GM12878 (cell line): ENCODE results near the gene C19orf67. TPM values are rescaled to one million over a fixed set of nuclear protein-coding genes. Genes with fewer than 3 reads are reported as not detected.

ENCODE experiments used
- ATAC-seq: fragments of 200-7000 bp; cut with Tn5 transposase; 3 replicates; pipeline ENCODE4 v1.9.1; 2020; ENCODE audit warnings: mild to moderate bottlenecking, moderate library complexity
- BruUV-seq: library from RNA; stranded (reverse); fragments of 400-500 nt; replicated peaks from 2 replicates; lab custom pipeline; 2021; lab: Mats Ljungman, UMichigan
- CTCF ChIA-PET: fragments of 300-600 bp; sonication (Branson Sonifier 250); formaldehyde crosslinking; extraction: SDS; loops from one replicate; lab custom pipeline; 2021; ENCODE audit warnings: inconsistent platforms; lab: Yijun Ruan, JAX
- POLR2A ChIA-PET: fragments of 350-600 bp; formaldehyde crosslinking; extraction: SDS; loops from one replicate; lab custom pipeline; 2021; ENCODE audit warnings: inconsistent platforms; lab: Charles Lee
- RAD21 ChIA-PET: fragments of 300-600 bp; sonication (Branson Sonifier 250); formaldehyde crosslinking; loops from one replicate; lab custom pipeline; 2023; ENCODE audit warnings: antibody characterized with exemption; ENCODE audit not compliant: unreplicated experiment; lab: Charles Lee
- SMC1A ChIA-PET: fragments of 300-600 bp; sonication (Branson Sonifier 250); formaldehyde crosslinking; loops from one replicate; lab custom pipeline; 2023; ENCODE audit not compliant: unreplicated experiment, uncharacterized antibody; lab: Charles Lee
- DNase-seq: peaks from one replicate; pipeline ENCODE4 v3.0.0-alpha.2; 2011; ENCODE audit warnings: low read depth, low spot score
- FAIRE-seq: peaks from 3 replicates; lab custom pipeline; 2011; peaks lifted over from hg19 to GRCh38; lab: Jason Lieb, UNC
- H2AFZ ChIP-seq: 2 replicates; pipeline ENCODE4 v1.6.0; 2011; ENCODE audit warnings: low read depth, low read length, control low read depth; ENCODE audit not compliant: control insufficient read depth
- H3K27ac ChIP-seq: 2 replicates; pipeline ENCODE4 v1.5.1; 2011; ENCODE audit warnings: control low read depth; ENCODE audit not compliant: control insufficient read depth, insufficient read depth
- H3K27me3 ChIP-seq, 2 experiments: replicated peaks in 1 of 2; 2 replicates each; pipeline versions ENCODE4 v1.6.0 to v1.6.1; 2011; ENCODE audit warnings: low read length in 1 of 2; ENCODE audit not compliant: control insufficient read depth in 2 of 2, insufficient read depth in 2 of 2
- H3K36me3 ChIP-seq, 2 experiments: 2 replicates each; pipeline ENCODE4 v1.5.1; 2011; ENCODE audit warnings: low read length in 1 of 2; ENCODE audit not compliant: control insufficient read depth in 2 of 2, insufficient read depth in 2 of 2
- H3K4me1 ChIP-seq: 2 replicates; pipeline ENCODE4 v1.6.1; 2011; ENCODE audit warnings: mild to moderate bottlenecking, low read length, moderate library complexity, mixed read lengths; ENCODE audit not compliant: control insufficient read depth, insufficient read depth
- H3K4me2 ChIP-seq: 2 replicates; pipeline ENCODE4 v1.6.0; 2011; ENCODE audit warnings: control low read depth; ENCODE audit not compliant: control insufficient read depth, insufficient read depth
- H3K4me3 ChIP-seq: fragments of 200-600 bp; sonication (generic); 2 replicates; pipeline ENCODE4 v1.5.1; 2016
- H3K79me2 ChIP-seq: 2 replicates; pipeline ENCODE4 v1.6.0; 2011; ENCODE audit warnings: low read length; ENCODE audit not compliant: control insufficient read depth, insufficient read depth
- H3K9ac ChIP-seq: 2 replicates; pipeline ENCODE4 v1.8.0; 2011; ENCODE audit warnings: low read length, control low read depth, mixed read lengths; ENCODE audit not compliant: control insufficient read depth, insufficient read depth
- H3K9me3 ChIP-seq: replicated peaks from 3 replicates; pipeline ENCODE4 v1.5.1; 2011; ENCODE audit warnings: mild to moderate bottlenecking, low read length; ENCODE audit not compliant: control insufficient read depth, insufficient read depth
- H4K20me1 ChIP-seq: 2 replicates; pipeline ENCODE4 v1.6.0; 2011; ENCODE audit not compliant: control insufficient read depth, insufficient read depth
- ATF7 ChIP-seq: fragments of 450-650 bp; IDR thresholded peaks from 2 replicates; pipeline ENCODE4 v1.6.1; 2016; ENCODE audit warnings: low read depth, mild to moderate bottlenecking
- BMI1 ChIP-seq: fragments of 450-650 bp; IDR thresholded peaks from 2 replicates; pipeline ENCODE4 v1.6.1; 2016; ENCODE audit warnings: mild to moderate bottlenecking, moderate library complexity, borderline replicate concordance
- NFIC ChIP-seq: IDR thresholded peaks from 2 replicates; pipeline ENCODE4 v1.6.1; 2012; ENCODE audit warnings: low read depth, mild to moderate bottlenecking, inconsistent platforms, low read length, moderate library complexity
- ZNF217 ChIP-seq: fragments of 450-650 bp; IDR thresholded peaks from 2 replicates; pipeline ENCODE4 v1.6.1; 2017; ENCODE audit warnings: antibody characterized with exemption, mild to moderate bottlenecking
- WGBS: methylation state at CpG from one replicate; pipeline ENCODE4 v1.1.6; 2016; ENCODE audit warnings: low lambda C conversion rate; ENCODE audit not compliant: insufficient replicate concordance, insufficient coverage; ENCODE audit errors: missing lambda C conversion rate; 5-methylcytosine and 5-hydroxymethylcytosine counted together
- in situ Hi-C: fragments of 300-500 bp; cut with MboI; formaldehyde crosslinking; loops from 9 replicates; pipeline ENCODE4 v1.14.3; 2018; ENCODE audit warnings: mixed read lengths
- intact Hi-C: fragments of 100-400 bp; cut with micrococcal nuclease; formaldehyde crosslinking; loops from one replicate; pipeline ENCODE4 v1.14.2; 2022; ENCODE audit not compliant: unreplicated experiment
- polyA plus RNA-seq, 11 experiments: library from polyadenylated mRNA; depleted of rRNA in 4 of 11; unstranded in 6 of 11; stranded (reverse) in 5 of 11; fragments of >200 nt; fragmentation: Nextera tagmentation in 4 of 11; fragmentation: Illumina TruSeq in 1 of 11; extraction: Ambion mirVana in 4 of 11; extraction: Trizol in 1 of 11; gene quantifications; 1 replicate in 1 of 11; 2 replicates in 10 of 11; pipeline versions ENCODE4 v1.2.1 to v1.2.3, GENCODE V29; 2011 to 2016; ENCODE audit warnings: inconsistent platforms in 2 of 11, missing spikeins in 2 of 11, low read depth in 1 of 11
- total RNA-seq, 4 experiments: library from RNA; depleted of rRNA in 3 of 4; stranded (reverse); fragments of >200 nt in 3 of 4; fragmentation: Illumina TruSeq in 1 of 4; extraction: Trizol in 1 of 4; gene quantifications; 2 replicates each; pipeline versions ENCODE4 v1.2.1 to v1.2.3, GENCODE V29; 2013 to 2021
- TF ChIP-seq, protein P1 (sequence below): fragments of 450-650 bp; IDR thresholded peaks from 2 replicates; pipeline ENCODE4 v1.6.1; 2017; ENCODE audit warnings: borderline replicate concordance

The C19orf67 gene
- total and polyA plus RNA-seq, 10 of the 15 experiments (the other 5 are each of a cell fraction or from before 2014, with no cell fraction given), result 0.14 TPM; not detected in 9

- TF ChIP-seq, protein P1, sequence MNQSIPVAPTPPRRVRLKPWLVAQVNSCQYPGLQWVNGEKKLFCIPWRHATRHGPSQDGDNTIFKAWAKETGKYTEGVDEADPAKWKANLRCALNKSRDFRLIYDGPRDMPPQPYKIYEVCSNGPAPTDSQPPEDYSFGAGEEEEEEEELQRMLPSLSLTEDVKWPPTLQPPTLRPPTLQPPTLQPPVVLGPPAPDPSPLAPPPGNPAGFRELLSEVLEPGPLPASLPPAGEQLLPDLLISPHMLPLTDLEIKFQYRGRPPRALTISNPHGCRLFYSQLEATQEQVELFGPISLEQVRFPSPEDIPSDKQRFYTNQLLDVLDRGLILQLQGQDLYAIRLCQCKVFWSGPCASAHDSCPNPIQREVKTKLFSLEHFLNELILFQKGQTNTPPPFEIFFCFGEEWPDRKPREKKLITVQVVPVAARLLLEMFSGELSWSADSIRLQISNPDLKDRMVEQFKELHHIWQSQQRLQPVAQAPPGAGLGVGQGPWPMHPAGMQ, result no peak
- TF ChIP-seq ZNF217, result no peak
- no peak for TF ChIP-seq BMI1
- TF ChIP-seq, all 136 proteins: peak for 0
These were observed 22.2 kb upstream of the C19orf67 start (continued) for GRCh38 chr19:14107581-14108461.

- Histone ChIP-seq H3K4me3 (no peak overlapping the region), H3K79me2 (no peaks in the 10 kb centered on the region), H3K27ac (no peak overlapping the region), H3K4me2 (no peak overlapping the region)
- ChIA-PET SMC1A (no interaction called here), RAD21 (no interaction called here)
- in situ Hi-C loops (no loop called here), intact Hi-C loops (no loop called here)
- FAIRE-seq, result no peak
- no peak for ATAC-seq
- TF ChIP-seq NFIC (no peak), ATF7 (no peak)
- TF ChIP-seq, all 136 proteins: peak for 0
- Histone ChIP-seq H3K9ac (no peak overlapping the region), H3K9me3 (no peaks in the 10 kb centered on the region), H3K36me3 (peaks cover 4 to 6% of the 10 kb centered on the region in 2 experiments; a peak in 2 of 4 replicates), H3K4me1 (no peaks in the 10 kb centered on the region), H4K20me1 (no peaks in the 10 kb centered on the region), H2AFZ (no peak overlapping the region), H3K27me3 (no peaks in the 10 kb centered on the region)
- BruUV-seq, result no TSS peak
- CTCF ChIA-PET, result no interaction called here
- POLR2A ChIA-PET, result no interaction called here
- no peak for DNase-seq
- WGBS, result 98% methylated on average over 11 of the region's 16 CpGs
These were observed 21.3 kb upstream of the C19orf67 start for GRCh38 chr19:14106840-14107239.
